GM12872 (cell line): ENCODE results near the gene GDI1.

Source experiments
- CTCF ChIP-seq: IDR thresholded peaks from 3 replicates; pipeline ENCODE4 v1.5.1; 2011; ENCODE audit warnings: low read depth, mild to moderate bottlenecking, low read length, moderate library complexity; ENCODE audit not compliant: insufficient read depth

The GDI1 gene

DNA sequence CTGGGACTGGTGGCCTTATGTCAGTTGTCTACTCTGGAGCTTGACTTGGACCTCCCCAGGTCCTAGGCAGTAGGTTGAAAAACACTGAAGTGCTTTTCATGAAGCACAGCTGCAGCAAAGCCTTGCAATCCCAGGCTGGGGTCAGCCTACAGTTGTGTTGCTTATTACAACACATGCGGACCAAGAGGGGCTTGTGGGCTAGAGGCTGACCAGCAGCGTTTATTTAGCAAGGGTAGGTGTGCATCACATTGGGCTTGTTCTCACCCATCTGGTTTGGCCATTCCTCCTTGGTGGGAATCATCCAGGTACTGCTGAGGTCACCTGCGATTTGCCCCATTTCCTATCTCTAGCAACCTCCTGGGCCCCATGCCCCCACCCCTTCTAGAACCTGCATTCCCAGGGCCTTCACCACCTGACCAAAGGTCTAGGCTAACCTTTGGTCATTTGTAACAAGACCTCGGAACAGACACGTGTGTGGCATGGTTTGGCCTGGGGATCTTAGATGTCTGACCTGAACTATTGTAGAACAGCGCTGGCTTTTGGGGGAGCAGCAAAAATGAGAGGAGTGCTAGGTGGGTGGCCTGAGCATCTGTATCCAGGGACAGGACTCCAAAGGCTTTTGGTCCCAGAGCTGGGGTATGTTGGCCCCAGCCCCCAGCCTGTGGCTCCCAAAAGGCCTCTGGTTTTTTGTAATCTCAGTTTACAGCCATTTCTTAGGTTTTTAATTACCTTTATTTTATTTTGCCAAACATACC is 35.7 kb upstream of the GDI1 start:
- no peak for TF ChIP-seq CTCF

GRCh38 chrX:154401918-154402621 is 34.9 kb upstream of the GDI1 start:
- TF ChIP-seq CTCF, result no peak

- TF ChIP-seq CTCF, result no peak
Measured at GRCh38 chrX:154402622-154403127, 34.3 kb upstream of the GDI1 start.

DNA sequence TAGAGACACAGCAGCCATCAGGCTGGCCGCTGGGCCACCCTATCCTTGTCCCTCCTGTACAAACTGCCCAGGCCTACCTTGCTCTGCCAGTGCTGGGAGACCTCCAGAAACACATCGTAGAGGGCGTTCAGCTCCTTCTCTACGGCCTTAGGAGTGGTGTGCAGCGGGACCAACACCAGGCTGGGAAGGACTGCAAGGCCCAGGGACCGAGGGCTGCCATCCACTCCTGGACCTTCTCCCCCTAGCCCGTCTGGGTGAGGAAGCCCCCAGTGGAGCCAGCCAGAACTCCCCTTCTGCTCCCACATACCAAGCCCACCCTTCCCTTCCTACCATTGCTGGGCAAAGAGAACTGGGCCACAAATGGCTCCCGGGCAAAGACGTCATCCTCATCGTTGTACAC is 33.8 kb upstream of the GDI1 start:
- no peak for TF ChIP-seq CTCF

DNA sequence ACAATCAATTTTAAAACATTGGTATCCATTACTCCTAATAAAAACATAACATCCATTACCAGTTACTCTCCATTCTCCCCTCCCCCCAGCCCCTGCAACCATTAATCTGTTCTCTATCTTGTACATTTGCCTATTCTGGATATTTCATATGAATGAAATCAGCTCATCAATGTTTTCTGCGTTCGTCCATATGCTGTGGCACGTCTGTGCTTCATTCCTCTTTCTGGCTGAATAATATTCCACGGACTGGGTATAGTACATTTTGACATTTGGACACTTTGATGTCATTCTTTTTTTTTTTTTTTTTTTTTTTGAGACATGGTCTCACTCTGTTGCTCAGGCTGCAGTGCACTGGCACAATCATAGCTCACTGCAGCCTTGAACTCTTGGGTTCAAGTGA is 33.1 kb upstream of the GDI1 start:
- no peak for TF ChIP-seq CTCF

DNA sequence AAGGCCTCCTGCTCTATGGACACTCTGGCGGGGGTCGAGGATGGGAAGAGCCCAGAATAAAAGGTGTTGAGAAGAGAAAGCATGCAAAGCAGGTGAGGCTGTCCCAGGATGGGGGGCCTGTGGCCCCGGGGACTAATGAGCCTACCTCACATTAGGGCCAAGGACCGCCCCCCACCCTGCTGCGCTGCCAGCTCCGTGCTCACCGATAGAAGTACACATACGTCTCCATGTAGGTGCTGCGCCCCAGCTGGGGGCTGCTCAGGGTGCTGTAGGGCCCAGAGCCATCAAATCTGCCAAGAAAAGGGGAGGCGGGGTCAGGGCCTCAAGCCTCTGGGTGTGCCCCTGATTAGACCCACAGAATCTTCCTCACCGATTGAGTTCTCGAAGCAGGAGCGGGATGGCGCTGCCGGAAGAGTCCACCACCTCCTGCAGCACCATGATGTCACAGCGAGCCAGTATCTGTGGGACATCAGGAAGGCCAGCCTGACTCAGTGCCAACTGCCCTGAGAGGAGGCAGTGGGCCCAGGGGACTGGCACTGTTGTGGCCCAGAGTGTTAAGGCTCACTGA is 32.2 kb upstream of the GDI1 start:
- no peak for TF ChIP-seq CTCF

DNA sequence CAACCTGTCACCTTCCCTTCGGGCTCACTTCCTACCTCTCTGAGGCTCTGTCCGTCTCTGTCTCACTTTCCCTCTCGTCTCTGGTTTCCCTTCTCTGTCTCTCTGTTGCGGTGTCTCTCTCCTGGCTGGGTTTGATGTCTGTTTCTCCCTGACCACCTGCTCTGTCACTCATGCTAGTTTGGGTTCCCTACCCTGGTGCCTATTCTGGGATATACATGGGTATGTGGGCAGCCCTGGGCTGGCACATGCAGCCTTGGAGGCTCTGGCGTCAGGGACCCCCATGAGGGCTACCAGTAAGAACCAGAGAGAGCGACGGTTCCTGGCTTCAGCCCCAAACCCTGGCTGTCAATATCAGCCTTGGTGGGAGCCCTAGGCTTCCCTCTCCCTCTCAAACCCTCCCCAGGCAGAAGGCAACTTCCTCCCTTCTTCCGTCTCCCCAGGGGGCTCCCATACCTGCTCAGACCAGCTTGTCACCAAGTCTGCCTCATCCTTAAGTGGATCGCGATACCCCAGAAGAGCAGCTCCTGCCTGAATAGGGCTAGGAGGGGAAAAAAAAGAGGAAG is 28.2 kb upstream of the GDI1 start:
- TF ChIP-seq CTCF, result no peak
